HepG2 (cell line): ENCODE data around the gene YIF1A. TPM values are rescaled to one million over a fixed set of nuclear protein-coding genes. Genes with fewer than 3 reads are reported as not detected.

ENCODE experiments used
- BRCA1 ChIP-seq: sonication (generic); formaldehyde crosslinking; IDR thresholded peaks from 2 replicates; pipeline ENCODE4 v1.4.0; 2020; ENCODE audit warnings: missing genetic modification reagents
- CBFB ChIP-seq: sonication (generic); formaldehyde crosslinking; IDR thresholded peaks from 2 replicates; pipeline ENCODE4 v1.4.0; 2020; ENCODE audit warnings: missing genetic modification reagents
- EP300 ChIP-seq, 3 experiments: sonication (generic) in 1 of 3; formaldehyde crosslinking in 1 of 3; IDR thresholded peaks; 2 replicates each; pipeline versions ENCODE4 v1.5.1 to v1.6.1; 2011 to 2020; ENCODE audit warnings: low read depth in 2 of 3, low read length in 2 of 3, borderline replicate concordance in 1 of 3, improper control_type of control experiment in 1 of 3, mild to moderate bottlenecking in 1 of 3, missing genetic modification reagents in 1 of 3, moderate library complexity in 1 of 3
- GPN1 ChIP-seq: sonication (generic); formaldehyde crosslinking; IDR thresholded peaks from 2 replicates; pipeline ENCODE4 v1.5.1; 2020; ENCODE audit warnings: missing genetic modification reagents, borderline replicate concordance
- HNRNPUL1 ChIP-seq: fragments of 200-400 bp; formaldehyde crosslinking; IDR thresholded peaks from 2 replicates; pipeline ENCODE4 v1.6.1; 2017; ENCODE audit warnings: low read depth, mild to moderate bottlenecking, low read length, moderate library complexity
- HOXD1 ChIP-seq: sonication (generic); formaldehyde crosslinking; IDR thresholded peaks from 2 replicates; pipeline ENCODE4 v1.5.0; 2020; ENCODE audit warnings: missing genetic modification reagents
- KDM1A ChIP-seq: IDR thresholded peaks from 2 replicates; pipeline ENCODE4 v1.6.1; 2016; ENCODE audit warnings: missing compliant biosample characterization
- KLF13 ChIP-seq: sonication (generic); formaldehyde crosslinking; IDR thresholded peaks from 2 replicates; pipeline ENCODE4 v1.4.0; 2020; ENCODE audit warnings: mild to moderate bottlenecking, missing genetic modification reagents
- KLF6 ChIP-seq: IDR thresholded peaks from 2 replicates; pipeline ENCODE4 v1.8.0; 2016; ENCODE audit warnings: missing biosample characterization, missing genetic modification reagents
- POGZ ChIP-seq: sonication (generic); formaldehyde crosslinking; IDR thresholded peaks from 2 replicates; pipeline ENCODE4 v1.4.0; 2020; ENCODE audit warnings: mild to moderate bottlenecking, missing genetic modification reagents
- REPIN1 ChIP-seq: sonication (generic); formaldehyde crosslinking; IDR thresholded peaks from 2 replicates; pipeline ENCODE4 v1.8.0; 2022; ENCODE audit warnings: missing genetic modification reagents, low read depth, mild to moderate bottlenecking, borderline replicate concordance
- SMARCC2 ChIP-seq: fragments of 450-650 bp; IDR thresholded peaks from 2 replicates; pipeline ENCODE4 v1.6.1; 2017; ENCODE audit warnings: antibody characterized with exemption, mild to moderate bottlenecking
- TMF1 ChIP-seq: sonication (generic); formaldehyde crosslinking; IDR thresholded peaks from 2 replicates; pipeline ENCODE4 v1.8.1; 2022; ENCODE audit warnings: low read depth, missing genetic modification reagents
- TP53 ChIP-seq: sonication (generic); formaldehyde crosslinking; conservative IDR thresholded peaks from 2 replicates; pipeline ENCODE4 v1.4.0; 2020; ENCODE audit warnings: missing genetic modification reagents
- YEATS2 ChIP-seq: sonication (generic); formaldehyde crosslinking; IDR thresholded peaks from 2 replicates; pipeline ENCODE4 v1.4.0; 2020; ENCODE audit warnings: missing genetic modification reagents, borderline replicate concordance
- ZC3H4 ChIP-seq: sonication (generic); formaldehyde crosslinking; IDR thresholded peaks from 2 replicates; pipeline ENCODE4 v1.4.0; 2020; ENCODE audit warnings: missing genetic modification reagents, borderline replicate concordance
- ZNF530 ChIP-seq: sonication (generic); formaldehyde crosslinking; IDR thresholded peaks from 2 replicates; pipeline ENCODE4 v1.5.0; 2020; ENCODE audit warnings: low read depth, mild to moderate bottlenecking, missing genetic modification reagents
- ZNF552 ChIP-seq: sonication (generic); formaldehyde crosslinking; IDR thresholded peaks from 2 replicates; pipeline ENCODE4 v1.9.0; 2022; ENCODE audit warnings: missing genetic modification reagents, mild to moderate bottlenecking, borderline replicate concordance
- ZNF577 ChIP-seq: sonication (generic); formaldehyde crosslinking; IDR thresholded peaks from 2 replicates; pipeline ENCODE4 v1.4.0; 2020; ENCODE audit warnings: mild to moderate bottlenecking, low read depth, missing genetic modification reagents, borderline replicate concordance
- ZNF678 ChIP-seq: sonication (generic); formaldehyde crosslinking; IDR thresholded peaks from 2 replicates; pipeline ENCODE4 v1.4.0; 2020; ENCODE audit warnings: mild to moderate bottlenecking, missing genetic modification reagents
- ZNF816 ChIP-seq: sonication (generic); formaldehyde crosslinking; IDR thresholded peaks from 2 replicates; pipeline ENCODE4 v1.8.0; 2022; ENCODE audit warnings: missing genetic modification reagents, mild to moderate bottlenecking, borderline replicate concordance
- ZSCAN9 ChIP-seq: IDR thresholded peaks from 2 replicates; pipeline ENCODE4 v1.6.1; 2016; ENCODE audit warnings: borderline replicate concordance
- polyA plus RNA-seq, 8 experiments: library from polyadenylated mRNA; depleted of rRNA in 3 of 8; stranded (reverse) in 7 of 8; unstranded in 1 of 8; fragments of >200 nt; fragmentation: Illumina TruSeq in 4 of 8; extraction: Trizol in 4 of 8; gene quantifications; 2 replicates each; pipeline versions ENCODE4 v1.2.1 to v1.2.3, GENCODE V29; 2011 to 2016; ENCODE audit warnings: low read depth in 4 of 8, missing spikeins in 1 of 8, mixed read lengths in 1 of 8; ENCODE audit not compliant: insufficient read depth in 1 of 8
- total RNA-seq, 5 experiments: library from RNA; depleted of rRNA; stranded (reverse); fragments of >200 nt; fragmentation: Illumina TruSeq; extraction: Trizol; gene quantifications; 2 replicates each; pipeline ENCODE4 v1.2.3, GENCODE V29; 2016; ENCODE audit warnings: low read depth in 1 of 5
- TF ChIP-seq, protein P1 (sequence below): sonication (generic); formaldehyde crosslinking; IDR thresholded peaks from 2 replicates; pipeline ENCODE4 v1.8.0; 2022; ENCODE audit warnings: missing genetic modification reagents, mild to moderate bottlenecking, borderline replicate concordance
- TF ChIP-seq, protein P2 (sequence below): sonication (generic); formaldehyde crosslinking; IDR thresholded peaks from 2 replicates; pipeline ENCODE4 v1.8.0; 2023; ENCODE audit warnings: mild to moderate bottlenecking, missing genetic modification reagents
- TF ChIP-seq, protein P3 (sequence below): sonication (generic); formaldehyde crosslinking; IDR thresholded peaks from 2 replicates; pipeline ENCODE4 v1.8.0; 2022; ENCODE audit warnings: missing genetic modification reagents, low read depth, mild to moderate bottlenecking, borderline replicate concordance
- TF ChIP-seq, protein P4 (sequence below): sonication (generic); formaldehyde crosslinking; IDR thresholded peaks from 2 replicates; pipeline ENCODE4 v1.5.1; 2020; ENCODE audit warnings: mild to moderate bottlenecking, moderate library complexity, missing genetic modification reagents
- TF ChIP-seq, protein P5 (sequence below): sonication (generic); formaldehyde crosslinking; IDR thresholded peaks from 2 replicates; pipeline ENCODE4 v1.8.0; 2022; ENCODE audit warnings: missing genetic modification reagents, mild to moderate bottlenecking, inconsistent platforms, borderline replicate concordance

YIF1A gene
- total and polyA plus RNA-seq, 2 of the 13 experiments (the other 11 are each of a cell fraction or from before 2014, with no cell fraction given) = 133 to 145 TPM

DNA sequence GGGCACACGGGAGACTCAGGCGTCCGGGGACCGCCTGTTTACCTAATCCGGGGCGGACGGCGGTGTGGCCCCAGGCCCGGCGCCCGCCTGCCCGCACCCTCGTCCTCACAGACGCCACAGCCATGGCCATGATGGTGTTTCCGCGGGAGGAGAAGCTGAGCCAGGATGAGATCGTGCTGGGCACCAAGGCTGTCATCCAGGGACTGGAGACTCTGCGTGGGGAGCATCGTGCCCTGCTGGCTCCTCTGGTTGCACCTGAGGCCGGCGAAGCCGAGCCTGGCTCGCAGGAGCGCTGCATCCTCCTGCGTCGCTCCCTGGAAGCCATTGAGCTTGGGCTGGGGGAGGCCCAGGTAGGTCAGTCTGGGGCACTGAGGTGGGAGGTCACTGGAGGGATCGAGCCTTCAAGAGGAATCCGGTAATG, 30.5 kb downstream of the YIF1A start (continued):
- no peak; the same call in 1 of the 2 replicates for TF ChIP-seq KLF13 (CRISPR knock-in tag)
- TF ChIP-seq, protein P1, sequence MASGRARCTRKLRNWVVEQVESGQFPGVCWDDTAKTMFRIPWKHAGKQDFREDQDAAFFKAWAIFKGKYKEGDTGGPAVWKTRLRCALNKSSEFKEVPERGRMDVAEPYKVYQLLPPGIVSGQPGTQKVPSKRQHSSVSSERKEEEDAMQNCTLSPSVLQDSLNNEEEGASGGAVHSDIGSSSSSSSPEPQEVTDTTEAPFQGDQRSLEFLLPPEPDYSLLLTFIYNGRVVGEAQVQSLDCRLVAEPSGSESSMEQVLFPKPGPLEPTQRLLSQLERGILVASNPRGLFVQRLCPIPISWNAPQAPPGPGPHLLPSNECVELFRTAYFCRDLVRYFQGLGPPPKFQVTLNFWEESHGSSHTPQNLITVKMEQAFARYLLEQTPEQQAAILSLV (CRISPR knock-in tag) = no peak
- TF ChIP-seq BRCA1 (CRISPR knock-in tag) = no peak
- no peak for TF ChIP-seq TP53 (CRISPR knock-in tag)
- no peak for TF ChIP-seq GPN1
- TF ChIP-seq POGZ = no peak
- TF ChIP-seq REPIN1 (CRISPR knock-in tag) = no peak
- no peak for TF ChIP-seq KLF6 (CRISPR knock-in tag)
- 0 out of 2 replicates have a peak, but pooled peaks have one; percentile 42 for TF ChIP-seq ZNF678 (CRISPR knock-in tag)
- TF ChIP-seq HNRNPUL1 = no peak
- no peak for TF ChIP-seq ZNF552
- TF ChIP-seq EP300 (IDR thresholded peaks at IDR 0.05; ENCODE audit: low read depth in 2 of 2, low read length in 2 of 2) = no peak
- no peak for TF ChIP-seq EP300 (CRISPR knock-in tag; IDR thresholded peaks at IDR 0.05; ENCODE audit: borderline replicate concordance)
- 0 out of 2 replicates have a peak, but pooled peaks have one; percentile 3 for TF ChIP-seq CBFB (CRISPR knock-in tag)
- no peak for TF ChIP-seq SMARCC2
- TF ChIP-seq, protein P2, sequence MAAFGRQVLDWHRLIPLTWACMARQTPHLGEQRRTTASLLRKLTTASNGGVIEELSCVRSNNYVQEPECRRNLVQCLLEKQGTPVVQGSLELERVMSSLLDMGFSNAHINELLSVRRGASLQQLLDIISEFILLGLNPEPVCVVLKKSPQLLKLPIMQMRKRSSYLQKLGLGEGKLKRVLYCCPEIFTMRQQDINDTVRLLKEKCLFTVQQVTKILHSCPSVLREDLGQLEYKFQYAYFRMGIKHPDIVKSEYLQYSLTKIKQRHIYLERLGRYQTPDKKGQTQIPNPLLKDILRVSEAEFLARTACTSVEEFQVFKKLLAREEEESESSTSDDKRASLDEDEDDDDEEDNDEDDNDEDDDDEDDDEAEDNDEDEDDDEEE (CRISPR knock-in tag) = no peak
- TF ChIP-seq, protein P3, sequence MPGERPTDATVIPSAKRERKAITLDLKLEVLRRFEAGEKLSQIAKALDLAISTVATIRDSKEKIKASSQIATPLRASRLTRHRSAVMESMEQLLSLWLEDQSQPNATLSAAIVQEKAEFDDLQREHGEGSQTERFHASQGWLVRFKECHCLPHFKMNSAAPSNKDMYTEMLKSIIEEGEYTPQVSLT (CRISPR knock-in tag) = no peak
- TF ChIP-seq, protein P4, sequence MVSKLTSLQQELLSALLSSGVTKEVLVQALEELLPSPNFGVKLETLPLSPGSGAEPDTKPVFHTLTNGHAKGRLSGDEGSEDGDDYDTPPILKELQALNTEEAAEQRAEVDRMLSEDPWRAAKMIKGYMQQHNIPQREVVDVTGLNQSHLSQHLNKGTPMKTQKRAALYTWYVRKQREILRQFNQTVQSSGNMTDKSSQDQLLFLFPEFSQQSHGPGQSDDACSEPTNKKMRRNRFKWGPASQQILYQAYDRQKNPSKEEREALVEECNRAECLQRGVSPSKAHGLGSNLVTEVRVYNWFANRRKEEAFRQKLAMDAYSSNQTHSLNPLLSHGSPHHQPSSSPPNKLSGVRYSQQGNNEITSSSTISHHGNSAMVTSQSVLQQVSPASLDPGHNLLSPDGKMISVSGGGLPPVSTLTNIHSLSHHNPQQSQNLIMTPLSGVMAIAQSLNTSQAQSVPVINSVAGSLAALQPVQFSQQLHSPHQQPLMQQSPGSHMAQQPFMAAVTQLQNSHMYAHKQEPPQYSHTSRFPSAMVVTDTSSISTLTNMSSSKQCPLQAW (CRISPR knock-in tag) = peak; percentile 31
- no peak for TF ChIP-seq ZC3H4 (CRISPR knock-in tag)
- TF ChIP-seq HOXD1 (CRISPR knock-in tag) = no peak
- no peak for TF ChIP-seq ZSCAN9 (CRISPR knock-in tag)
- TF ChIP-seq TMF1 = no peak
- no peak for TF ChIP-seq YEATS2 (CRISPR knock-in tag)
- TF ChIP-seq ZNF530 (CRISPR knock-in tag) = no peak
- no peak for TF ChIP-seq ZNF816 (CRISPR knock-in tag)
- TF ChIP-seq KDM1A (CRISPR knock-in tag) = no peak
- TF ChIP-seq, protein P5, sequence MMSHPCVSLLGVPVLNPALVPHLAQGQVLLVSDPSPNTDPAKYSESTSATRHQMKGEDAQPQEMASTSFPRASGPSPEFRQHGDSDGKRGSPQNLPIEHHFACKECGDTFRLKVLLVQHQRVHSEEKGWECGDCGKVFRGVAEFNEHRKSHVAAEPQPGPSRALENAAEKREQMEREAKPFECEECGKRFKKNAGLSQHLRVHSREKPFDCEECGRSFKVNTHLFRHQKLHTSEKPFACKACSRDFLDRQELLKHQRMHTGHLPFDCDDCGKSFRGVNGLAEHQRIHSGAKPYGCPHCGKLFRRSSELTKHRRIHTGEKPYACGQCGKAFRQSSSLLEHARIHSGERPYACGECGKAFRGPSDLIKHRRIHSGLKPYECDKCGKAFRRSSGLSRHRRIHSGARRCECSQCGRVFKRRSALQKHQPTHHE = no peak
- TF ChIP-seq ZNF577 (CRISPR knock-in tag) = 0 out of 2 replicates have a peak, but pooled peaks have one; percentile 30
